SK-N-SH (cell line): Measurements from ENCODE around the gene USP31. TPM values are rescaled to one million over a fixed set of nuclear protein-coding genes. Genes with fewer than 3 reads are reported as not detected.

Experiments
- CTCF ChIA-PET: fragments of 300-600, 350-600 bp; formaldehyde crosslinking; extraction: SDS; loops from one replicate; lab custom pipeline; 2021; lab: Yijun Ruan, JAX
- POLR2A ChIA-PET: fragments of 350-600 bp; sonication (Branson Sonifier 250); formaldehyde crosslinking; extraction: SDS; loops from one replicate; lab custom pipeline; 2020; ENCODE audit warnings: antibody characterized with exemption, inconsistent platforms; lab: Yijun Ruan, JAX
- DNase-seq: peaks from one replicate; pipeline ENCODE4 v3.0.0; 2012
- H2AFZ ChIP-seq: fragments of 200-600 bp; sonication (generic); 2 replicates; pipeline ENCODE4 v1.8.1; 2016; ENCODE audit warnings: antibody characterized with exemption, mild to moderate bottlenecking, low read depth
- H3F3A ChIP-seq: fragments of 200-600 bp; sonication (generic); replicated peaks from 2 replicates; pipeline ENCODE3; 2016; ENCODE audit warnings: antibody characterized with exemption, mild to moderate bottlenecking; ENCODE audit not compliant: insufficient read depth
- H3K27ac ChIP-seq, 2 experiments: fragments of 200-500 bp in 1 of 2; fragments of 200-600 bp in 1 of 2; sonication (Bioruptor generic) in 1 of 2; sonication (generic), shearing (Covaris generic) in 1 of 2; 2 replicates each; pipeline versions ENCODE4 v1.5.1 to v1.6.1; 2014 to 2016; ENCODE audit warnings: low read depth in 2 of 2, inconsistent platforms in 1 of 2, low read length in 1 of 2, mild to moderate bottlenecking in 1 of 2, mixed read lengths in 1 of 2
- H3K27me3 ChIP-seq: fragments of 200-600 bp; sonication (generic), shearing (Covaris generic); 2 replicates; pipeline ENCODE4 v1.6.1; 2016; ENCODE audit warnings: mixed run types; ENCODE audit not compliant: insufficient read depth
- H3K36me3 ChIP-seq, 2 experiments: fragments of 200-500 bp in 1 of 2; fragments of 200-600 bp in 1 of 2; sonication (Bioruptor generic) in 1 of 2; sonication (generic) in 1 of 2; replicated peaks in 1 of 2; 2 replicates each; pipeline versions ENCODE3 to v1.5.1; 2014 to 2016; ENCODE audit warnings: low read length in 1 of 2, mild to moderate bottlenecking in 1 of 2; ENCODE audit not compliant: insufficient read depth in 2 of 2, control insufficient read depth in 1 of 2
- H3K4me1 ChIP-seq, 2 experiments: fragments of 200-500 bp in 1 of 2; fragments of 200-600 bp in 1 of 2; sonication (Bioruptor generic) in 1 of 2; sonication (generic), shearing (Covaris generic) in 1 of 2; 2 replicates each; pipeline versions ENCODE4 v1.5.1 to v1.6.1; 2014 to 2016; ENCODE audit warnings: low read depth in 1 of 2, low read length in 1 of 2, mixed run types in 1 of 2; ENCODE audit not compliant: insufficient read depth in 2 of 2, control insufficient read depth in 1 of 2
- H3K4me2 ChIP-seq: fragments of 200-600 bp; sonication (generic), shearing (Covaris generic); 2 replicates; pipeline ENCODE4 v1.6.1; 2017; ENCODE audit warnings: mixed run types
- H3K4me3 ChIP-seq, 2 experiments: fragments of 200-500 bp in 1 of 2; fragments of 200-600 bp in 1 of 2; sonication (Bioruptor generic) in 1 of 2; sonication (generic), shearing (Covaris generic) in 1 of 2; 2 replicates each; pipeline versions ENCODE4 v1.5.1 to v1.8.1; 2014 to 2016; ENCODE audit warnings: low read depth in 2 of 2, inconsistent platforms in 1 of 2, low read length in 1 of 2, mild to moderate bottlenecking in 1 of 2, mixed read lengths in 1 of 2, moderate library complexity in 1 of 2
- H3K79me2 ChIP-seq: fragments of 200-600 bp; sonication (generic); 2 replicates; pipeline ENCODE4 v1.8.1; 2017; ENCODE audit warnings: mild to moderate bottlenecking; ENCODE audit not compliant: insufficient read depth
- H3K9ac ChIP-seq: fragments of 200-600 bp; sonication (generic); 2 replicates; pipeline ENCODE4 v1.6.1; 2017; ENCODE audit warnings: mixed run types
- H3K9me2 ChIP-seq: fragments of 200-600 bp; sonication (generic); 2 replicates; pipeline ENCODE4 v1.6.1; 2017; ENCODE audit warnings: mixed run types
- H3K9me3 ChIP-seq: fragments of 200-600 bp; sonication (generic); 2 replicates; pipeline ENCODE4 v1.6.1; 2017; ENCODE audit warnings: mixed run types, mild to moderate bottlenecking, moderate library complexity
- H4K20me1 ChIP-seq: fragments of 200-600 bp; sonication (generic); 2 replicates; pipeline ENCODE4 v1.6.1; 2017; ENCODE audit warnings: mild to moderate bottlenecking, mixed run types; ENCODE audit not compliant: insufficient read depth
- FOXM1 ChIP-seq: IDR thresholded peaks from 2 replicates; pipeline ENCODE4 v1.4.0; 2012; ENCODE audit warnings: low read depth, mild to moderate bottlenecking
- MEF2A ChIP-seq: IDR thresholded peaks from 2 replicates; pipeline ENCODE4 v1.4.0; 2012; ENCODE audit warnings: low read depth, borderline replicate concordance
- NFIC ChIP-seq: IDR thresholded peaks from 2 replicates; pipeline ENCODE4 v1.4.0; 2012; ENCODE audit warnings: borderline replicate concordance
- RAD21 ChIP-seq: IDR thresholded peaks from 2 replicates; pipeline ENCODE4 v1.6.1; 2012; ENCODE audit warnings: mild to moderate bottlenecking, low read length
- RCOR1 ChIP-seq: fragments of 150-350 bp; IDR thresholded peaks from 2 replicates; pipeline ENCODE4 v1.6.1; 2017; ENCODE audit warnings: antibody characterized with exemption, low read length
- WGBS: methylation state at CpG from one replicate; pipeline ENCODE4 v1.1.6; 2017; ENCODE audit warnings: low lambda C conversion rate; 5-methylcytosine and 5-hydroxymethylcytosine counted together
- polyA plus RNA-seq, 3 experiments: library from polyadenylated mRNA; depleted of rRNA; stranded (reverse); fragments of >200 nt; gene quantifications; 2 replicates each; pipeline ENCODE4 v1.2.3, GENCODE V29; 2012
- TF ChIP-seq, protein P1 (sequence below): fragments of 200-600 bp; sonication (generic); IDR thresholded peaks from 2 replicates; pipeline ENCODE4 v1.6.1; 2017; ENCODE audit warnings: antibody characterized with exemption, mild to moderate bottlenecking, moderate library complexity
- TF ChIP-seq, protein P2 (sequence below): IDR thresholded peaks from 2 replicates; pipeline ENCODE4 v1.4.0; 2012; ENCODE audit warnings: low read depth, borderline replicate concordance
- TF ChIP-seq, protein P3 (sequence below): IDR thresholded peaks from 2 replicates; pipeline ENCODE4; 2012

USP31 gene
- polyA plus RNA-seq, 1 of the 3 experiments (the other 2 are of a cell fraction), result 3.2 TPM

DNA sequence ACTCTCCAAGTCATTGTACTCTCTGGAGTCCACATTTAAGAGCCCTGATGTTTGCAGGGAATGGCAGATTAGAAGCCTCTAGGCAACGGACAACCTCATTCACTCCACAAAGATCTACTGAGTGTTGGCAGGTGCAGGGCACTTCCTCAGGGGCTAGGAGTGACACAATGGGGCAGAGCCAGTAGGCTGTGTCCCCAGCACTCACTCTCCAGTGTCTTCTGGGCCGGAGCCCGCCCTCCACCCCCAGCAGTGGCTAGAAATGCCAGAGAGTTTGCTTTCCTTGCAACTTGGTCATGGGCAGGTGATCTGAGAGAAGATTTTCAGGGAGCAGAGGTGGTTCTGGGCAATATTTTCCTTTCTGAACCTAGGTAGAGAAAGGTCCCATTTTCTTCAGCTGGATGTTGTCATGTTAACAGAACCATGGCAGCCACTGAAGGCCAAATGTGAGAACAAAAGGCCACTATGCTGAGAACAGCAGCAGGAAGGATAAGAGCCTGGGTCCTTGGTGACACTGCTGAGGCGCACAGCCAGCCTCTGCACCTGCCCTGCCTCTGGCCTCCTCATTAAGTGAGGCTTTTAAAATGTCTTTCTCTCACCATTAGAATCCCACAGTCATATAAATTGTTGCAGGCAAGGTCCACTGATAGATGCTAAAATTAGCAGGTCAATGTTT, 96.2 kb downstream of the USP31 start (continued):
- no peak for TF ChIP-seq RAD21
- no peak for TF ChIP-seq MEF2A
- no peak for TF ChIP-seq RCOR1

DNA sequence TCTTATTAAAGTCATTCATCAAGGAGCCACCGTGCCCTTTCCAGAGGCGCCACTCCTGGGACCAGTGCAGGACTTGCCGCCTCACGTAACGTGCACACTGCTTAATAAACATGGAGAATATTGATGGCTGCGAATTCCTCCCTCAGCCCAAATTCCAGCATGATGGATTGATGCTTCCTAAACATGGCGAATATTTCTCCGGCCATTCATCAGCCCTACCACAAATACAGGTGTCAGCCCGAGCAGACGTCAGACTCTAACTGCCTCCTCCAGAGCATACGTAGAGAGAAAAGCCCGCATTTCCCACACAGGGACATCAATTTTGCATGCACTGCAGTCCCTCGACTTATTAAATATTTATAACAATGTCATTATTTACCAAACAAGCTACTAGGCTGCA, 97.0 kb downstream of the USP31 start:
- no peak overlapping the region for H3K27ac ChIP-seq
- H3K27me3 ChIP-seq, result peaks cover 5% of the 10 kb centered on the region; the same call in 1 of the 2 replicates
- CTCF ChIA-PET, result interaction anchor here (1.0 to 1.6 kb wide), 3 partner anchors 9 to 153 kb away, joined by 3 to 5 read pairs (median 4); no protein-coding TSS in a partner anchor
- no peak for DNase-seq
- no peak overlapping the region for H3K4me2 ChIP-seq
- H3K36me3 ChIP-seq, result no peaks in the 10 kb centered on the region
- no peaks in the 10 kb centered on the region for H4K20me1 ChIP-seq
- 63% methylated on average over 13 of the region's 13 CpGs for WGBS
- TF ChIP-seq, protein P1, sequence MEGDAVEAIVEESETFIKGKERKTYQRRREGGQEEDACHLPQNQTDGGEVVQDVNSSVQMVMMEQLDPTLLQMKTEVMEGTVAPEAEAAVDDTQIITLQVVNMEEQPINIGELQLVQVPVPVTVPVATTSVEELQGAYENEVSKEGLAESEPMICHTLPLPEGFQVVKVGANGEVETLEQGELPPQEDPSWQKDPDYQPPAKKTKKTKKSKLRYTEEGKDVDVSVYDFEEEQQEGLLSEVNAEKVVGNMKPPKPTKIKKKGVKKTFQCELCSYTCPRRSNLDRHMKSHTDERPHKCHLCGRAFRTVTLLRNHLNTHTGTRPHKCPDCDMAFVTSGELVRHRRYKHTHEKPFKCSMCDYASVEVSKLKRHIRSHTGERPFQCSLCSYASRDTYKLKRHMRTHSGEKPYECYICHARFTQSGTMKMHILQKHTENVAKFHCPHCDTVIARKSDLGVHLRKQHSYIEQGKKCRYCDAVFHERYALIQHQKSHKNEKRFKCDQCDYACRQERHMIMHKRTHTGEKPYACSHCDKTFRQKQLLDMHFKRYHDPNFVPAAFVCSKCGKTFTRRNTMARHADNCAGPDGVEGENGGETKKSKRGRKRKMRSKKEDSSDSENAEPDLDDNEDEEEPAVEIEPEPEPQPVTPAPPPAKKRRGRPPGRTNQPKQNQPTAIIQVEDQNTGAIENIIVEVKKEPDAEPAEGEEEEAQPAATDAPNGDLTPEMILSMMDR, result no peak
- TF ChIP-seq, protein P2, sequence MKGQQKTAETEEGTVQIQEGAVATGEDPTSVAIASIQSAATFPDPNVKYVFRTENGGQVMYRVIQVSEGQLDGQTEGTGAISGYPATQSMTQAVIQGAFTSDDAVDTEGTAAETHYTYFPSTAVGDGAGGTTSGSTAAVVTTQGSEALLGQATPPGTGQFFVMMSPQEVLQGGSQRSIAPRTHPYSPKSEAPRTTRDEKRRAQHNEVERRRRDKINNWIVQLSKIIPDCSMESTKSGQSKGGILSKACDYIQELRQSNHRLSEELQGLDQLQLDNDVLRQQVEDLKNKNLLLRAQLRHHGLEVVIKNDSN, result no peak
- no peaks in the 10 kb centered on the region for H3F3A ChIP-seq
- no peak overlapping the region for H3K9ac ChIP-seq
- no peaks in the 10 kb centered on the region for H3K4me1 ChIP-seq
- H2AFZ ChIP-seq, result no peak overlapping the region
- no peaks in the 10 kb centered on the region for H3K9me2 ChIP-seq
- no peak overlapping the region for H3K4me3 ChIP-seq
- POLR2A ChIA-PET, result no interaction called here
- no peaks in the 10 kb centered on the region for H3K9me3 ChIP-seq
- no peaks in the 10 kb centered on the region for H3K79me2 ChIP-seq

DNA sequence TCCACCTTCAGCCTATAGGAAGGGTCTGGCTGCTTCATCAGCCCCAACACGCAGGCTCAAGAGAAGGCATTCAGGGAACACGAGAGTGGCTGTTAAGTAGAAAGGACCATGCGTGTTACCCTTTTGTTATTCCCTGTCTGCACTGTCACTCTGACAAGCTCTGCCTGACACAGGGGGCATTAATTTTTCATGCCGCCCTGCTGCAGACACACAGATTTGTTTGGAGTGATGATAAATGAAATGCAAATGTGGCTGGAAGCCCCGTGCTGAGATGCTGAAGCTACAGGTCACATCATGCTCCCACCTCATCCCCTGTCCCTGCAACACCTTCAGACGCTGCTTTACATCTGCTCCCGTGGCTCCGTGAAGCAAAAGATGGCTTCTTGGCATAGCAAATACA, 97.7 kb downstream of the USP31 start:
- 47% methylated on average over 7 of the region's 8 CpGs for whole genome bisulfite sequencing
- no peaks in the 10 kb centered on the region for H3K36me3 ChIP-seq
- no peak overlapping the region for H3K4me2 ChIP-seq
- no peaks in the 10 kb centered on the region for H3K9me3 ChIP-seq
- H3K9me2 ChIP-seq, result no peaks in the 10 kb centered on the region
- peaks cover 5% of the 10 kb centered on the region; the same call in 1 of the 2 replicates for H3K27me3 ChIP-seq
- H3K4me1 ChIP-seq, result no peaks in the 10 kb centered on the region
- ChIA-PET CTCF (interaction anchor here (1.0 to 1.6 kb wide), 3 partner anchors 9 to 153 kb away, joined by 3 to 5 read pairs (median 4); no protein-coding TSS in a partner anchor), POLR2A (no interaction called here)
- H3K79me2 ChIP-seq, result no peaks in the 10 kb centered on the region
- H2AFZ ChIP-seq, result no peak overlapping the region
- no peaks in the 10 kb centered on the region for H4K20me1 ChIP-seq
- H3K4me3 ChIP-seq, result no peak overlapping the region
- no peak overlapping the region for H3K9ac ChIP-seq
- H3K27ac ChIP-seq, result no peak overlapping the region
- DNase-seq, result no peak
- TF ChIP-seq FOXM1, result no peak
- TF ChIP-seq, protein P3, sequence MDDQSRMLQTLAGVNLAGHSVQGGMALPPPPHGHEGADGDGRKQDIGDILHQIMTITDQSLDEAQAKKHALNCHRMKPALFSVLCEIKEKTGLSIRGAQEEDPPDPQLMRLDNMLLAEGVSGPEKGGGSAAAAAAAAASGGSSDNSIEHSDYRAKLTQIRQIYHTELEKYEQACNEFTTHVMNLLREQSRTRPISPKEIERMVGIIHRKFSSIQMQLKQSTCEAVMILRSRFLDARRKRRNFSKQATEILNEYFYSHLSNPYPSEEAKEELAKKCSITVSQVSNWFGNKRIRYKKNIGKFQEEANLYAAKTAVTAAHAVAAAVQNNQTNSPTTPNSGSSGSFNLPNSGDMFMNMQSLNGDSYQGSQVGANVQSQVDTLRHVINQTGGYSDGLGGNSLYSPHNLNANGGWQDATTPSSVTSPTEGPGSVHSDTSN, result no peak
- no peak for TF ChIP-seq RAD21
- no peak for TF ChIP-seq NFIC
- no peaks in the 10 kb centered on the region for H3F3A ChIP-seq
